Subcutaneous adipose tissue (tissue), 4 donors: ENCODE measurements around the gene MMP23B. TPM values are rescaled to one million over a fixed set of nuclear protein-coding genes. Genes with fewer than 3 reads are reported as not detected.

ENCODE experiments used
- total RNA-seq, 4 donors: library from RNA; depleted of rRNA; stranded (reverse); fragments of >200 nt; gene quantifications; one replicate each; pipeline ENCODE4 v1.1.0, GENCODE V29; 2016
- TF ChIP-seq, protein P1 (sequence below): fragments of 450-650 bp; IDR thresholded peaks from one replicate; pipeline ENCODE4 v1.5.1; 2016; ENCODE audit warnings: low read depth, mild to moderate bottlenecking, control low read depth, antibody characterized with exemption, moderate library complexity

MMP23B gene
- total RNA-seq, result 1 to 10 TPM in 3 of 4 donors, under 1 TPM in 1; 0.66 to 9.2 (median 2.2) TPM

GRCh38 chr1:1631782-1632420 lies at the start of gene MMP23B:
Gene MMP23B, plus strand, starts transcription at chr1:1632173. Its CDS starts 46 bp downstream, at chr1:1632219.
- TF ChIP-seq, protein P1, sequence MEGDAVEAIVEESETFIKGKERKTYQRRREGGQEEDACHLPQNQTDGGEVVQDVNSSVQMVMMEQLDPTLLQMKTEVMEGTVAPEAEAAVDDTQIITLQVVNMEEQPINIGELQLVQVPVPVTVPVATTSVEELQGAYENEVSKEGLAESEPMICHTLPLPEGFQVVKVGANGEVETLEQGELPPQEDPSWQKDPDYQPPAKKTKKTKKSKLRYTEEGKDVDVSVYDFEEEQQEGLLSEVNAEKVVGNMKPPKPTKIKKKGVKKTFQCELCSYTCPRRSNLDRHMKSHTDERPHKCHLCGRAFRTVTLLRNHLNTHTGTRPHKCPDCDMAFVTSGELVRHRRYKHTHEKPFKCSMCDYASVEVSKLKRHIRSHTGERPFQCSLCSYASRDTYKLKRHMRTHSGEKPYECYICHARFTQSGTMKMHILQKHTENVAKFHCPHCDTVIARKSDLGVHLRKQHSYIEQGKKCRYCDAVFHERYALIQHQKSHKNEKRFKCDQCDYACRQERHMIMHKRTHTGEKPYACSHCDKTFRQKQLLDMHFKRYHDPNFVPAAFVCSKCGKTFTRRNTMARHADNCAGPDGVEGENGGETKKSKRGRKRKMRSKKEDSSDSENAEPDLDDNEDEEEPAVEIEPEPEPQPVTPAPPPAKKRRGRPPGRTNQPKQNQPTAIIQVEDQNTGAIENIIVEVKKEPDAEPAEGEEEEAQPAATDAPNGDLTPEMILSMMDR, result no peak

DNA sequence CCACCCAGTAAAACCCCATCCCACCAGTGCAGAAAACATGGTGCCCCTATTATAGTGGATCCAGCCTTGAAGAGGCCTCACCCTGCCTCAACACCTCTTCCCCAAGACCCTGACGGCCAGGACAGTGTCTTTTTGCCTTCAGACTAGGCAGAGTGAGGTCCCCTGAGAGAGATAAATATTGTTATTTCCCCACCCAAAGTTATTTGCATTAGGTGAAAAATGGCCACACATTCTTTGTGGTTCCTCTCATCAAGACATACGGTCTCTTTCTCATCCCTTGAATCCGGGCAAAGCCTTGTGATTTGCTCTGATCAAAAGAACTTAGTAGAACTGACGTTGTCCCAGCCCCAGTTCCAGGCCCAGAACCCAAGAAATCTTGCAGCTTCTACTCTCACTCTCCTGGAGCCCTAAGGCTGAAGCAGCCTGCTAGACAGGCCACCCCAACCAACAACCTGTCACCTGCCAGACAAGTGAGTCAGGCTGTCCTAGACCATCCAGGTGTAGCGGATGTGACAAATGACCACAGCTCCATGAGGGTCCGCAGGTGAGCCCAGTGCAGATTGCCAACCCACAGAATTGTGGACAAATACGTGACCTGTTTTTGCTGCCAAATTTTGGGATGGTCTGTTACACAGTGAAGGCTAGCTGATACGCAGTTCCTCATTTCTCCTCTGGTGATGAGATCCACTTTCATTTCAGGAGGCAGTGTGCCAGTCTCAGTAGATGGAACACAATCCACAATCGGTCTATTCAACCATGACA lies 49.2 kb upstream of the MMP23B start:
- TF ChIP-seq, protein P1, result no peak

DNA sequence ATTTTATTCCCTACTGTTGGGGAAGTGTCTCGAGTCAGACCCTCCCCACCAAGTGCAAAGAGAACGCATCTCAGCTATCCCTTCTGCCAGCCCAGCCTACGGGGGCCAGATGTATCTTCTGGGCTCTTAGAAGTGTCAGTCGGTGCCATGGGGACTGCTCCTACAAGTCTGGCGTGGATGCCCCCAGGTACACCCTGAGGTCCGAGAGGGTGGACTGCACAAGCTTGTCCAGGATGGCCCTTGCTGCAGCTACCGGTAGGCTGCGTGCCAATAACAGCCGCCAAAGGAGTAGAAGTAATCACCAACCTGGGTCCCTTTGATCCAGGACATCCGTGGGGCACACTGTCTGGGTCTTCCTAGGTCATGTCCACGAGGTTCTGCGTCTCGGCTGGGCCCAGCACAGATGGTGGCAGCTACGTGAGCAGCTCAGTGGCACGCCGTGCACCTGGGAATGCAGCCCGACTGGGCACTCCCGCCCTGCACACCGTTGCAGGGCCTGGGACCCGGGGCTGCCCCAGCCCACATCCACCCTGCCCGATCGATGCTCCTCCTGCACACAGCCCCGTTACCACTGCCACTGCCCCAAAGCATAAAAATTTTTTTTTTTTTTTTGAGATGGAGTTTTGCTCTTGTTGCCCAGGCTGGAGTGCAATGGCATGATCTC lies 48.5 kb upstream of the MMP23B start:
- TF ChIP-seq, protein P1, result no peak

DNA sequence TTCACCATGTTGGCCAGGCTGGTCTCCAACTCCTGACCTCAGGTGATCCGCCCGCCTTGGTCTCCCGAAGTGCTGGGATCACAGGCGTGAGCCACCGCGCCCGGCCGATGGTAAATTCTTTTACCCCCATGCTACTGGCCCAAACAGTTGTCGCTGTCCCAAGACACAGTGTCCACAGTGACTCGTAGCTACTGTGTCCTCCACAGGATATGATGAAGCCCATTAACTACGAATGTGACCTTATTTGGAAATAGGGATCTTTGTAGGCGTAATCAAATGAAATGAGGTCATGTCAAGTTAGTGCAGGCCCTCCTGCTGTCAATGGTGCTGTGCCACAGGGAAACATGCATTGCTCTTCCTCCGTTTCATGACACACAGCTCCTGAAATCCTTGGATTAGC lies 40.5 kb upstream of the MMP23B start:
- TF ChIP-seq, protein P1, result no peak

GRCh38 chr1:1593834-1594601 lies 38.0 kb upstream of the MMP23B start:
- TF ChIP-seq, protein P1, result no peak

DNA sequence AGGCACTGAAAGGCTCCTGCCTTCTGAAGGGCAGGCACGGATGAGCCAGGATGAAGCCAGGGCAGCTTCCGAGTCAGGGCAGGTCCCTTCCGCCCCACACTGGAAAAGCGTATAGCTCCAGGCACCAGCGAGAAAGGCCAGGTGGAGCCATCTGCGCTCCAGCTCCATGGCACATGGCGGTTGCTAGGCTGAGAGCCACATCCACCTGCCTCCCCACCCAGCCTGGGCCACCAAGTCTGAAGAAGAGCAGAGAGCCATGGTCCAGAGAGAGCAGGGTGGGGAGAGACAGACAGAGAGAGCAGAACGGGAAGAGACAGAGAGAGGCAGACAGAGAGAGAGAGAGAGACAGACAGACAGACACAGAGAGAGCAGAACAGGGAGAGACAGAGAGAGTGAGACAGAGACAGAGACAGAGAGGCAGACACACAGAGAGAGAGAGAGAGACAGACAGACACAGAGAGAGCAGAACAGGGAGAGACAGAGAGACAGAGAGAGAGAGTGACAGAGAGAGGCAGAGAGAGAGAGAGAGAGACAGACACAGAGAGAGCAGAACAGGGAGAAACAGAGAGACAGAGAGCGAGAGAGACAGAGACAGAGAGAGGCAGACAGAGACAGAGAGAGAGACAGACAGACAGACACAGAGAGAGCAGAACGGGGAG lies 37.2 kb upstream of the MMP23B start:
- TF ChIP-seq, protein P1, result no peak
